K562 (cell line): ENCODE measurements around the gene SPATA32. TPM values are rescaled to one million over a fixed set of nuclear protein-coding genes. Genes with fewer than 3 reads are reported as not detected.

Experiments
- BCLAF1 ChIP-seq, 2 experiments: fragments of 450-650 bp in 1 of 2; IDR thresholded peaks; 2 replicates each; pipeline ENCODE4 v1.6.1; 2011 to 2017; ENCODE audit warnings: low read depth in 2 of 2, antibody characterized with exemption in 1 of 2, borderline replicate concordance in 1 of 2, low read length in 1 of 2, mild to moderate bottlenecking in 1 of 2, mixed read lengths in 1 of 2; ENCODE audit not compliant: control insufficient read depth in 1 of 2
- BRCA1 ChIP-seq, 2 experiments: fragments of 450-650 bp in 1 of 2; sonication (generic) in 1 of 2; formaldehyde crosslinking in 1 of 2; IDR thresholded peaks; 2 replicates each; pipeline versions ENCODE4 v1.5.0 to v1.6.1; 2017 to 2020; ENCODE audit warnings: mild to moderate bottlenecking in 1 of 2, missing genetic modification reagents in 1 of 2
- CBX3 ChIP-seq, 2 experiments: IDR thresholded peaks; 1 replicate in 1 of 2; 2 replicates in 1 of 2; pipeline ENCODE4 v1.6.1; 2012; ENCODE audit warnings: inconsistent platforms in 2 of 2, low read length in 2 of 2, borderline replicate concordance in 1 of 2, control low read depth in 1 of 2
- CHD4 ChIP-seq: fragments of 200-600 bp; sonication (generic); IDR thresholded peaks from 3 replicates; pipeline ENCODE4 v1.6.1; 2012; ENCODE audit warnings: low read depth, mild to moderate bottlenecking, mixed read lengths, low read length, inconsistent platforms; ENCODE audit not compliant: insufficient read depth, insufficient replicate concordance, poor library complexity, severe bottlenecking
- EP300 ChIP-seq: IDR thresholded peaks from 2 replicates; pipeline ENCODE4 v1.6.1; 2012; ENCODE audit warnings: low read length, improper control_type of control experiment
- HDAC6 ChIP-seq: IDR thresholded peaks from 2 replicates; pipeline ENCODE4 v1.6.1; 2012; ENCODE audit warnings: low read depth, mild to moderate bottlenecking, control low read depth, inconsistent platforms, low read length, moderate library complexity
- NFATC3 ChIP-seq: fragments of 450-650 bp; IDR thresholded peaks from 2 replicates; pipeline ENCODE4 v1.6.1; 2017; ENCODE audit warnings: mild to moderate bottlenecking
- PCBP1 ChIP-seq: fragments of 200-400 bp; formaldehyde crosslinking; IDR thresholded peaks from 2 replicates; pipeline ENCODE4 v1.6.1; 2018; ENCODE audit warnings: mild to moderate bottlenecking, low read depth, low read length; ENCODE audit not compliant: poor library complexity, severe bottlenecking
- POLR2B ChIP-seq: fragments of 450-650 bp; IDR thresholded peaks from 2 replicates; pipeline ENCODE4 v1.6.1; 2018; ENCODE audit warnings: low read depth; ENCODE audit not compliant: partially characterized antibody
- SNAPC5 ChIP-seq: fragments of 250-450 bp; sonication (Bioruptor Pico); IDR thresholded peaks from 2 replicates; pipeline ENCODE4 v1.8.0; 2021; ENCODE audit warnings: moderate library complexity, mild to moderate bottlenecking, inconsistent platforms
- WHSC1 ChIP-seq: IDR thresholded peaks from one replicate; pipeline ENCODE4 v1.6.1; 2012; ENCODE audit warnings: low read length, control low read depth, inconsistent platforms
- ZFP36 ChIP-seq: fragments of 150-350 bp; IDR thresholded peaks from 2 replicates; pipeline ENCODE4 v1.6.1; 2018; ENCODE audit warnings: low read length, low read depth; ENCODE audit not compliant: partially characterized antibody
- ZNF24 ChIP-seq: fragments of 450-650 bp; IDR thresholded peaks from 2 replicates; pipeline ENCODE4 v1.6.1; 2016
- ZNF408 ChIP-seq: fragments of 250-450 bp; sonication (Bioruptor Pico); IDR thresholded peaks from 2 replicates; pipeline ENCODE4 v1.4.0; 2020; ENCODE audit warnings: low read depth, mild to moderate bottlenecking, moderate library complexity
- ZNF76 ChIP-seq: fragments of 250-450 bp; sonication (Bioruptor Pico); IDR thresholded peaks from 2 replicates; pipeline ENCODE4 v1.4.0; 2020; ENCODE audit warnings: mild to moderate bottlenecking, moderate library complexity, borderline replicate concordance
- polyA plus RNA-seq, 8 experiments: library from polyadenylated mRNA; depleted of rRNA in 4 of 8; stranded (reverse) in 5 of 8; unstranded in 3 of 8; fragments of >200 nt; fragmentation: Nextera tagmentation in 2 of 8; fragmentation: Illumina TruSeq in 1 of 8; extraction: Ambion mirVana in 2 of 8; extraction: Trizol in 1 of 8; gene quantifications; 2 replicates each; pipeline versions ENCODE4 v1.2.1 to v1.2.3, GENCODE V29; 2011 to 2014; ENCODE audit warnings: inconsistent platforms in 1 of 8, missing spikeins in 1 of 8
- total RNA-seq, 7 experiments: library from RNA; depleted of rRNA in 6 of 7; stranded (reverse); fragments of >200 nt in 6 of 7; fragmentation: Illumina TruSeq in 2 of 7; extraction: Trizol in 2 of 7; gene quantifications; 2 replicates each; pipeline versions ENCODE4 v1.2.1 to v1.2.3, GENCODE V29; 2011 to 2021; ENCODE audit warnings: low replicate concordance in 1 of 7
- TF ChIP-seq, protein P1 (sequence below): fragments of 450-650 bp; IDR thresholded peaks from 2 replicates; pipeline ENCODE4 v1.6.1; 2016
- TF ChIP-seq, protein P2 (sequence below): sonication (generic); formaldehyde crosslinking; IDR thresholded peaks from 2 replicates; pipeline ENCODE4 v1.8.0; 2022; ENCODE audit warnings: missing genetic modification reagents, mild to moderate bottlenecking, borderline replicate concordance
- TF ChIP-seq, protein P3 (sequence below): fragments of 250-450 bp; sonication (Bioruptor Pico); IDR thresholded peaks from 2 replicates; pipeline ENCODE4 v1.5.0; 2021

The SPATA32 gene
- total and polyA plus RNA-seq, 9 of the 15 experiments (the other 6 are each of a cell fraction or from before 2014, with no cell fraction given) = 0.03 to 0.06 TPM; not detected in 7

DNA sequence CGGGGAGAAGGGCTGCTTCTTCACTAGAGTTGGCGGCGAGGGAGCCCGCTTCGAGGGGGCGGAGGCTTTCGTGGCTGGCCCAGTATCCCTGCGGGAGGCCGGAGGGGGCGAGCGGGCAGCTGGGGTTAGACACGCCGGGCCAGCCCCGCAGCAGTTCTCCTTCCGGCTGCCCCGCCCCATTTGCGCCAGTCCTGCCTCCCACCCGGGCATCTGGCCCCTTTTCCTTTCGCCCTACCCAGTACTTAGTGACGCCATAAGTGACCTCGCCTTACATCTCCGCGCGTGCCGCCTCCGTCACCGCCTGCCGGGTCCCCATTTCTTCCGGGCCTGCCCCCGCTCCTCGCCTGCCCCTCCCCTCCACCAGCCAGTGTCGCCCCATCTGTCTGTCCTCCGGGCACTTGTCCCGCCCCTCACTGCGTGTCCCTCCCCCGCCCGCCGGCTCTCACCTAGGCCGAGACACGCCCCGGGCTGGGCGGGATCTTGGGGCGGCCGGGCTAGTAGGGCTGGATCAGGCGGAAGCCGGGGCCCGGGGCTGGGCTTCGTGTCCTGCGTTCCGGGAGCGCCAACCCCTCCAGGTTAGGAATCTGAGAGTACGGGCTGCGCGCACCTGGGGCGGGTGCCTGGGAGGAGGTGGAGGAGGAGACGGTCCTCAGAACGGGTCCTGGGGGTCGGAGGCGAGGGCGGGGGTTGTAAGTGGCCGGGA, 14.3 kb downstream of the SPATA32 start (continued):
- TF ChIP-seq, protein P1, sequence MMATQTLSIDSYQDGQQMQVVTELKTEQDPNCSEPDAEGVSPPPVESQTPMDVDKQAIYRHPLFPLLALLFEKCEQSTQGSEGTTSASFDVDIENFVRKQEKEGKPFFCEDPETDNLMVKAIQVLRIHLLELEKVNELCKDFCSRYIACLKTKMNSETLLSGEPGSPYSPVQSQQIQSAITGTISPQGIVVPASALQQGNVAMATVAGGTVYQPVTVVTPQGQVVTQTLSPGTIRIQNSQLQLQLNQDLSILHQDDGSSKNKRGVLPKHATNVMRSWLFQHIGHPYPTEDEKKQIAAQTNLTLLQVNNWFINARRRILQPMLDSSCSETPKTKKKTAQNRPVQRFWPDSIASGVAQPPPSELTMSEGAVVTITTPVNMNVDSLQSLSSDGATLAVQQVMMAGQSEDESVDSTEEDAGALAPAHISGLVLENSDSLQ = peak; percentile 82
- TF ChIP-seq, protein P2, sequence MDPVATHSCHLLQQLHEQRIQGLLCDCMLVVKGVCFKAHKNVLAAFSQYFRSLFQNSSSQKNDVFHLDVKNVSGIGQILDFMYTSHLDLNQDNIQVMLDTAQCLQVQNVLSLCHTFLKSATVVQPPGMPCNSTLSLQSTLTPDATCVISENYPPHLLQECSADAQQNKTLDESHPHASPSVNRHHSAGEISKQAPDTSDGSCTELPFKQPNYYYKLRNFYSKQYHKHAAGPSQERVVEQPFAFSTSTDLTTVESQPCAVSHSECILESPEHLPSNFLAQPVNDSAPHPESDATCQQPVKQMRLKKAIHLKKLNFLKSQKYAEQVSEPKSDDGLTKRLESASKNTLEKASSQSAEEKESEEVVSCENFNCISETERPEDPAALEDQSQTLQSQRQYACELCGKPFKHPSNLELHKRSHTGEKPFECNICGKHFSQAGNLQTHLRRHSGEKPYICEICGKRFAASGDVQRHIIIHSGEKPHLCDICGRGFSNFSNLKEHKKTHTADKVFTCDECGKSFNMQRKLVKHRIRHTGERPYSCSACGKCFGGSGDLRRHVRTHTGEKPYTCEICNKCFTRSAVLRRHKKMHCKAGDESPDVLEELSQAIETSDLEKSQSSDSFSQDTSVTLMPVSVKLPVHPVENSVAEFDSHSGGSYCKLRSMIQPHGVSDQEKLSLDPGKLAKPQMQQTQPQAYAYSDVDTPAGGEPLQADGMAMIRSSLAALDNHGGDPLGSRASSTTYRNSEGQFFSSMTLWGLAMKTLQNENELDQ (CRISPR knock-in tag) = no peak
- TF ChIP-seq ZNF24 = no peak
- TF ChIP-seq WHSC1 = no peak
- TF ChIP-seq BCLAF1 (IDR thresholded peaks at IDR 0.05; ENCODE audit: borderline replicate concordance in 1 of 2, control insufficient read depth in 1 of 2, low read depth in 2 of 2, low read length in 1 of 2) = no peak
- TF ChIP-seq, protein P3, sequence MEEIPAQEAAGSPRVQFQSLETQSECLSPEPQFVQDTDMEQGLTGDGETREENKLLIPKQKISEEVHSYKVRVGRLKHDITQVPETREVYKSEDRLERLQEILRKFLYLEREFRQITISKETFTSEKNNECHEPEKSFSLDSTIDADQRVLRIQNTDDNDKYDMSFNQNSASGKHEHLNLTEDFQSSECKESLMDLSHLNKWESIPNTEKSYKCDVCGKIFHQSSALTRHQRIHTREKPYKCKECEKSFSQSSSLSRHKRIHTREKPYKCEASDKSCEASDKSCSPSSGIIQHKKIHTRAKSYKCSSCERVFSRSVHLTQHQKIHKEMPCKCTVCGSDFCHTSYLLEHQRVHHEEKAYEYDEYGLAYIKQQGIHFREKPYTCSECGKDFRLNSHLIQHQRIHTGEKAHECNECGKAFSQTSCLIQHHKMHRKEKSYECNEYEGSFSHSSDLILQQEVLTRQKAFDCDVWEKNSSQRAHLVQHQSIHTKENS (CRISPR knock-in tag) = no peak
- TF ChIP-seq POLR2B = peak; percentile 74
- TF ChIP-seq PCBP1 = peak; percentile 38
- peak in 1 of 2 experiments; percentile 10; a peak in 1 of 3 replicates for TF ChIP-seq CBX3 (IDR thresholded peaks at IDR 0.05; ENCODE audit: borderline replicate concordance in 1 of 2, low read length in 2 of 2)
- TF ChIP-seq SNAPC5 (CRISPR knock-in tag) = no peak
- TF ChIP-seq NFATC3 = no peak
- TF ChIP-seq CHD4 = no peak
- no peak for TF ChIP-seq ZNF408 (CRISPR knock-in tag)
- TF ChIP-seq ZFP36 = no peak
- no peak for TF ChIP-seq EP300
- no peak for TF ChIP-seq BRCA1 (IDR thresholded peaks at IDR 0.05)
- TF ChIP-seq BRCA1 (CRISPR knock-in tag; IDR thresholded peaks at IDR 0.05) = no peak
- TF ChIP-seq ZNF76 (CRISPR knock-in tag) = no peak
- TF ChIP-seq HDAC6 = no peak
